ENCODE data around the gene COL4A1.

Gene COL4A1

DNA sequence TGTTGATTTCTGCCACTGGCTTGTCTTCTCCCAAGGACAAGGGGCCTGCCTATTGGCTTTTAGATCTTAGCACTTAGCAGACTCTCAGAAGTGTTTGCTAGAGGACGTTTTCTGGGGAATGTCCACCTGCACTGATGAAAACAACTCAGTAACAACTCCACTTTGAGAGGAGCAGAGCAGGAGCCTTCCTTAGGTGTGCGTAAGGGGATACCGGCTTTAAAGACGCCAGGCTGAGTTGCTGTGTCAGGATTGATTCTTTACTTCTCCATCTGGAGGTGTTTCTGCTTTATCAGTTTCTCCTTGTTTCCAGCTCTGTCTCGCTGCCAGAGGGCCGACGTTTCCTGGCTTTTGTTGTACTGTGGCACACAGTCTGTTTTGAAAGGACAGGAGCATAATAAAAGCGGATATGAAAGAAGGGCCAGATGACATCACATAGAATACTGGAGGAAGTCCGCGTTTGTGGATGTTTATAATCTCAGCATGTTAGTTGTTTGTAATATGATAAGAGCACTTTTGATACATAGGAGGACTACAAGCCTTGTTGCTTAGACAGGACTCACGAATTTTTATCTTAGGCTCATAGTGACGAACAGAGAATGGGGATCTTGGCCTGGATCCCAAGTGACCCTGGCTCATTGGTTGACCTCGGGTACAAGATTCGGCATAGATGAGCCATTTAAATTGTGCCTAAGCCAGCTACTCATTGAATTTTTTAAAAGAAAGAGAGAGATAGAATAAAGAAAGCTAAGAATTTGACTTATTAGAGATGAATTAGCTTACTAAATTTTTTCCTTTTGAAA, 34.7 kb upstream of the COL4A1 start:
- DNase-seq: no peak

DNA sequence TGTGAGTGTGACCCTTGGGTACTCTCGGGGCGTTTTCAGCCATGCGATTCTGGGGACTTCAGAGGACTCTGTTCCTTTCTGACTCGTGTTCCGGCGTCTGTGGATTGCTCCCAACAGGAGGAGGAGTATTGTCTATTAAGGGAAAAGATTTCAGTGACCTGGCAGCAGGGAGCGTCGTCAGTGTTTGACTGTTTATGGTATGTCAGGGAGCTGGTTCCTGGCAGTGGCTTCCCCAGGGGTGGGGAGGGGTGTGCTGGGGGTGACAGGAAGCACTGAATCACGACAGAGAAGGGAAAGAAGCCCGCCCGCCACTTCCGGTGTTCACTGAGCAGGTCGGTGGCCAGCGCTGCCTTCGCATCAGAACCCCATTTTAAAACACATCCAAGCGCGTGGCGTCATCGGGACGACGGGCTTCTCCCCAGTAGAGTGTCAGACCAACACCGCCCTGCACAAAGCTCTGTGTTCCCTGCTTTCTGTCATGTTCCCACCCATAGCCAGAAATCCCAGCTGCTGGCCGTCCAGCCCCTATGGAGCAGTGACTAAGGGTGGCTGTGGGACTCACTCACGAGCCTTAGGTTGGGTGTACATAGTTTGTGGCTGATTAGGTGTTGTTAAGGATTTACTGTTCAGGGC, 34.0 kb upstream of the COL4A1 start:
- peak; percentile 45 for DNase-seq

DNA sequence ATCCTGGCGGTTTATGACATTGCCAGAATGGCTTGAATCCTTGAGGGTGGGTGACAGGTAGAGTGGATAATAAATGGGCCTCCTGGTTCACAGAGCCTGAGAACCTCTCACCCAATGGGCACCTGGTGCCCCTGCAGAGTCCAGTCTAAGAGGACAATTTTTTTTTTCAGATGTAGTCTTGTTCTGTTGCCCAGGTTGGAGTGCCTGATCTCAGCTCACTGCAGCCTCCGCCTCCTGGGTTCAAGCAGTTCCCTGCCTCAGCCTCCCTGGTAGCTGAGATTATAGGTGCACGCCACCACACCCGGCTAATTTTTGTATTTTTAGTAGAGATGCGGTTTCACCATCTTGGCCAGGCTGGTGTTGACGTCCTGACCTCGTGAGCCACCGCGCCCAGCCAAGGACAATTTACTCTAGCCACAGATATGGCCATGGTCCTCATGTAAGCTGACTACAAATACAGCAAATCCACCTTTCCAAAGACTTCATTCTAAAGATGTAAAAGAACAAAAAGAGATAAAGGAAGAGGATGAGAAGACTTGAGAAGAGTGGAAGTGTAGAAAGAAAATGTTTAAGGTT, 33.1 kb upstream of the COL4A1 start:
- DNase-seq: no peak

DNA sequence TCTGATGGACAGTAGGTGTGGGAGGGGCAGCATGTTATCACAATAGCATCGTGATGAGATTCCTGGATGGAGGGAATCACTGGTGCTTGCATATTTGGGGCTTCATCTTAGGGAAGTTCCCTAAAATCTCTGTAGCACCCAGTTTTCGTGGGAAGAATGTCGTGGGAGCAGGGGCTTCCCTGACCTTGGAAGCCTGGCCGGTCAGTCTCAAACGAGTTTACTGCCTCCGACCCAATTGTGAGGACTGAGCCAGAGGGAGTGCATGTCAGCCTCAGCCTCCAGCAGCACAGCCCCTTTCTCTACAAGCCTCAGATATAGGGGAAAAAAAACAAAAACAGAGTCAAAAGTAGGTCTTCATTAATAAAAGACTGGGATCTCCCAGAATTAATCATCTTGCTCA, 32.3 kb upstream of the COL4A1 start:
- no peak for DNase-seq

DNA sequence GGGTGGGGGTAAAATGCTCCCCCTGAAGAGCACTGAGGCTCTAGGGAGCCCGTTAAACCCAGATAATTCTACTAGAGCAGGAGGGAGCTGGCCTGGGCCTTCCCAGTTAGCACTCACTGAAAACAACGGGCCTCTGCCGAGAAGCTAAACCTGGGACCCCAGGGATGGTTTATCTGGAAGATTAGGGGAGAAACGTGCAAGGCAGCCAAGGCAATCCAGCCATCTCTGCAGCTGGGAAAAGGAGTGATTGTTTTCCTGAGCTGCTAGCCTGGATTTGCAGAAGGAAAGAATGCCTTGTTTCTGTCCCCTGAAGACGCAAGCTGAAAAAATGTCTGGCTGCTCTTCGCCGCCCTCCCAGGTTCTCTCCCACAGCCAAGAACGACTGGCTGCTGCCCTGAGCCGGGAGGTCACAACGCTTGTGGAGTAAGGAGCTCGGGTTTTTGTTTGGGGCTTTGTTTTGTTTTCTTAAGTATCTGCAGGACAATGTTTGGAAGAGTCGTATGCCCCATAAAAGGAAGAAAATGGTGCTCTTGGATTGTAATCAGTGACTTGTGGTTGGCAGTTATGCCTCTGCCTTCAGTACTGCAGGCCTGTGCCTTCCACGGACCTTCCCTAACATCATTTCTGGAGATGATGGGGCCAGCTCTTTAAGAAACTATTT, 31.6 kb upstream of the COL4A1 start:
- DNase-seq: no peak

DNA sequence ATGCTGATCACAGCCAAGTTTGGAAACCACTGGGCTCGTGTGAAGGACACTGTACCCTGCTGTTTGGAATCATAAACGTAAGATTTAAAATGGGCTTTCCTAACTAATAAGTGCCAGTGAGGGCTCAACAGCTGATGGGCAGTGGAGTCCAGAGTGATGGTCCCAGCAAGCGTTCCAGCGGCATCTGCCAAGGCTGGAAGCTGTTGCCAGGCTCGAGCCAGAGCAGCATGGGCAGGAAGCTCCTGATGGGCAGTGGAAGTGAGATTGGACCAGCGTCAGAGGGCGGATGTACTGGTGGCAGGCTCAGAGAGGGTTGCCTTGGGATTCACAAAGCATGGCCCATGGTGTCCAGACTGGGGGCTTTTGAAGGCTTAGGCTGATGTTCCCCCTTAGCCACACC, 30.3 kb upstream of the COL4A1 start:
- no peak for DNase-seq

DNA sequence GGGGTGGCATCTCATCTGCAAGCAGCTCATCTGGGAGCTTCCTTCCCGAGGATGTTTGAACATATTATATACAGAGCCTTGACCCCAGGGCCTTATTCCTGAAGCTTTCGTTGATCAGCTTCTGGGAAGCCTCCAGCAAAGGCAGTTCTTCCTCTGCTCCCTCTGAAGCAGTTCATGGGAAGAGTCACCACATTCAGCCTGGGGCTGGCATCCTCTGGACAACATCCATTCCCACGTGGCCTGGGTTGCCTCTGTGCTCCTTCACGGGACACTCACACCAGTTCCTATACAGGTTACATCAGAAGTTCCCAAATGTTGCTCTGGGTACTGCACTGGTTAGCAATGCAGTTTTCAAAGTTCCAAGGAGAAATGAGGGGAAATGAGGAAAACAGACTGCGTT, 29.7 kb upstream of the COL4A1 start:
- no peak for DNase-seq

DNA sequence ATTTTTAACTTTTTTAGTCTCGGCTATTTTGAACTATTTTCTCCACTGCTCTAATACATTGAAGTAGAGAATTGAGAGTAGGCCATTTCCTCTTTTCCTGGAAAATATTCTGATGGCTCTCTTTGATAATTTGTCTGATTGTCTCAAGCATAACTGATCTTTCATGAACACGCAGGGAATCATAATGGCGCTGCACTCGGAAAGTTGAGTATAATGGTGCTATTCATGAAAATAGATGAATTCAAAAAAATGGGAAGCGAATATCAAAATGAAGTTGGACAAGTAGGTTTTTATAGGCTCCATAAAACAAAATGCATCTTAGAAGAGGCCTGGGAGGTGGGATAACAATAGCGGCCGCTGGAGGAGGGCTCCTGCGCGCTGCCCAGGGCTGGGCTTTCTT, 29.2 kb upstream of the COL4A1 start:
- DNase-seq: no peak

DNA sequence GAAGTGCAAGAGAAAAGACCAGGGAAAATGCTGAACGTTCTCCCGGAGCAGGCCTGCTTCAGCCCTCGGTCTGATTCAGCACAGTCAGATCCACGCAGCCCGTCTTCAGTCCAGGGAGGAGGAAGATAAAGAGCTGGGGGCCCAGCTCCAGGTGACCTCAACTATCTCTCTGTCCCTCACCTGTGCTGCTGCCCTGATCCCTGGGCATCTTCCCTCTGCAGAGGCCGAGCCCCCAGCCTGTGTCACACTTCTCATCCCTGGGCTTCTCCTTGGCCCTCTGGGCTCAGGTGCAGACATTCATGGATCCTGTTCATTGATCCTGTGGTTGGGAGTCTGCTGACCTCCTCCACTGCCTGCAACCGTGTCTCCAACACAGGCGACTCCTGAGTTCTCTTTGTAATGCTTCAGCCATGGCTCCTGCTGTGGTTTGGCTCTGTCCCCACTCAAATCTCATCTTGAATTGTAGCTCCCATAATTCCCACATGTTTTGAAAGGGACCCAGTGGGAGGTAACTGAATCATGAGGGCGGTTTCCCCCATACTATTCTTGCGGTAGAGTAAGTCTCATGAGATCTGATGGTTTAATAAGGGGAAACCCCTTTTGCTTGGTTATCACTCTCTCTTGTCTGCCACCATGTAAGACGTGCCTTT, 28.0 kb upstream of the COL4A1 start:
- no peak for DNase-seq

DNA sequence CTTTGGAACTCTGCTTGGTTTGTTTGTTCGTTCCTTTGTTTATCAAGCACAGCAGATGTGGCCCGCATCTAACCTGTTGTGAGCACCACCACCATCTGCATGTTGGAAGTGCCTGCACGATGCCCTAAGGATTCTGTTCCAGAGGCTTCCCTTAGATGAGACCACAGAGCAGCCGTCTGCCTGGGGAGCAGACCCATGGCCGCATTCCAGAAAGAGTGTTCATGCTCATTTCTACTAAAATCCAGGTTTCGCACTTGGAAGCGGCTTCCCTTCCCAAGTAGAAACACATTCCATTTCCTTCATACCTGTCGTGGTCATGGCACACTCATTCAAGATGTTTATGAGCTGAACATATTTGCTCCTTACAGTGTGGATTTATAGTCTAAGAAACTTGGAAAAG, 27.3 kb upstream of the COL4A1 start:
- DNase-seq: no peak

DNA sequence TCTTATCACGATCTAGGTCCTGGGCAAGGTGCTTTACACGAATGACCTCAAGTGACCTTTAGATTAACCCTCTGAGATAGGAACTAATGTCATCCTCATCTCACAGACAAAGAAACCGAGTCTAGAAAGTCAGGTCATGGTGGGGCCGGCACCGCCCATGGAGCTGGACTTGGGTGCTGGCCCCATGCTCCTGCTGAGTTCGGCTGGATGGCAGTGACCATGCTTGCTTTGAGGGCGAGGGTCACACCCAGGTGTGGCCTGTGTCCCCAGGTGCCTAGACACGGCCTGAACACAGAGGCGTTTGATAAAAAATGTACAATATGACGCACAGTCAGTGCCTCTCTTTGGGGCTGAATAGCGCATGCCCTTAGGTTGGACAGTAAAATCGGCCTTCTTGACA, 26.9 kb upstream of the COL4A1 start:
- no peak for DNase-seq

DNA sequence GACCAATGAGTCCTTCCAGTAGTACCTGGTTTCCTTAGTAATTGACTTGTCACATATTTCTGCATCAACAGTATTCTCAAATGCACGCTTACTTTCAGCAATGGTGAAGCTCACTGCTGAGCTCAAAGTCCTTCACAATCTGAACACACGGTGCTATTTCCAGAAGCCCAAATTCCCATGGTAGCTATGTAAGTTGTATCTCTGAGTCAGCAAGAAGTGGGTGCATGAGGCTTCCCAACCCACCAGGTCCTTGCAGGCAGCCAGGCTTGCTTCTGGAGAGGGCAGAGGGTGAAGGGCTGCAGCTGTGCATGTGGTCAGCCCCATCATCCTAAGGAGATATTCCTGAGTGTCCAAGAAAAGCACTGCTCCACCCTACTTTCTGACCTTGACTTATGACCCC, 25.8 kb upstream of the COL4A1 start:
- no peak for DNase-seq

DNA sequence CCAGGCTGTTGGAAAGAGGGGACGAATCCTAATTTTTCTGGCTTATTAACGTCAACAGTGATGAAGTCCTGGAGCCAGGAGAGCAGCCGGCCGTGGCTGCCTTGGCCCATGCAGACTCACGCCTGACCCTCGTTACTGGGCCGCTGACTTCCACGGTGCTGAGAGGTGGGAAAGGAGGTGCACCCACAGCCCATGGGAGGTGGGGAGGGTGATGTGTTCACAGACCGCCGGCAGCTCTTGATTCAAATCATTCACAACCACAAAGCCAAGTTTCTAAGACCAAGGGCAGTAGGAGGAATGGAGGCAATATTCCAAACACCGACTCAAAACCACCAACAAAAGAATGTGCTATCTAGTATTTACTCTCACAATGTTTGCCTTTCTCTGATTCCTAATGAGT, 24.4 kb upstream of the COL4A1 start:
- DNase-seq: no peak

DNA sequence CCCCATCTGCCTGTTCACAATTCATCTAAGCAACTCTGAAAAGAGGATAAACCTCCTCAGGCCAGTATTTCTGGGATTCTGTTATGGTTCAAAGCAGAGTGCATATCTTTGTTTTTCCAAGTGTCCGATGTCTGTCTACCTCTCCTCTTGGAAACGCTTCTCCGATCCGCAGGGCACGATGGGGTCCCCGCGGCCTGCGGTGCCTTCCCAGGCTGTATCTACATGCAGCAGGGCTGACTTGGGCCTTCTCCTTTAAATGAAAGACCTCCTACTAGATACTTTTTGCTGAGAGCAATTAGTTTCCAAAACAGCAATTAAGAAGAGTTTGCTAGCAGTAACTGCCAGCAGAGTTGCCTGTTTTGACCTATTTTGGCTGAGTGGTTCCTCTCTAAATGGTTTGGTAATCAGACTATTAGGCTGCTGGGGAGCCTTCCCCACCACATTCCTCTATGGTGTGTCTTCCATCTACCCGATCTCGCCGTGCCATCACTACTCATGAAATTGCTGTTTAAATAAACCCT, 23.6 kb upstream of the COL4A1 start:
- no peak for DNase-seq

DNA sequence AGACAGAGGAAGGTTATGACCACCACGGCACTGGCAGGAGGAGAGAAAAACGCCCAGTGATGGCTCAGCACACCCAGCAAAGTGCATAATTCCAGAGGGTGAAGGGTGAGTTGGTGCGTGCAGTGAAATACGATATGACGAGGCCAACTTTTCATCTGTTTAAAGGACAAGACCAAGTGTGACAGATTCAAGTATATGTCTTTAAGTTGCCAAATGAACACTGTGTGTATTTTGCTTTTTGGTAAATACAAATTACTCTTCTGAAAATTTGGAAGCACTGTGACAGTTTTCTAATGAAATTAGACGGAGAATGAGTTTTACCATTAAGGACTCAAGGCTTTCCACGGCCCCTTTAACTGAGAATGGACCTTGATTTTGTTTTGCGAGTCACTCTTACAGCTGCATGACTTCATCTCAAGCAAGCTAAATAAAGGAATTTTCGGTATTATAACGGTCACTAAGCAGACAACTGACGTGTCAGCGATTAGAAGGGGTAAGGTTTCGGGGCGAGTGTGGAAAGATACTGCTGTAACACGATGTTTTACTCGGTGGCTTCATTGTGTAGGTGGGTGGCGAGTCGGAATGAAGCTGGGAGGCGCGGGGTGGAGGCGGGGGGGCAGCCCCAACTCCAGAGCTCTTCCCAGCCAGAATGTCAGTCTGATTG, 23.0 kb upstream of the COL4A1 start:
- DNase-seq: no peak

DNA sequence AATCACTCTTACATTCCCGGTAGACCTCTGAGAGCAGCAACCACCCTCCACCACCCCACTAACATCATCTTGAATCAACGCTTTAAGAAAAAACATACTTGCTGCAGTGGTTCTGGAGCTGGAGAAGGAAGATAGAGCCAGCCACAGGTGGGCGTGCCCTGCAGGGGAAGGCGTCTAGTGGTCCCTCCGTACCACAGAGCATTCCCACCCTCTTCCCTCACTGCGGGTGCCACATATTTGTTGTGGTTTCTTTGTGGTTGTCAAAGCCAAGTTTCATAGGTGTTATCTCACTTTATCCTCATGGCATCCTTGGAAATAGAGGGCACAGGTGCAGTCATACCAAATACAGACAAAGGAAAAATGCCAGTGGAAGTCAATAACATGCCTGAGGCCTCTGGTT, 22.3 kb upstream of the COL4A1 start:
- DNase-seq: no peak

DNA sequence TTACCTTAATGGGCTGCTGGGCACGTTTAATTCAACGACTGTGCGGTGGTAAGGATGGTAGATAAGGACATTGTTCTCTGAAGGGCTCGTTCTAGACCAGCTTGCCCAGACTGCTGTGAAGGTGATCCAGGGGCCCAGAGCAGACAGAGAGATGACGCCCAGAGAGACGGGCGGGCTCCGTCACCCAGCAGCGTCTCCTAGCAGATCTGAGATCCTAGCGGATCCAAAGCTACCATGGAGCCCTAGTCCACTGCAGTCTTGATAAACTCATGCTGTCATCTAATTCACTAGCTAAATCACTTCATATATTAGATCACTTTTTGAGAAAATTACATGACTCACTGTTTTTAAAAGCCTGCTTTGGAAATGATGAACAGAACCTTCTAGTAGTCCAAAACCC, 21.6 kb upstream of the COL4A1 start:
- DNase-seq: no peak

DNA sequence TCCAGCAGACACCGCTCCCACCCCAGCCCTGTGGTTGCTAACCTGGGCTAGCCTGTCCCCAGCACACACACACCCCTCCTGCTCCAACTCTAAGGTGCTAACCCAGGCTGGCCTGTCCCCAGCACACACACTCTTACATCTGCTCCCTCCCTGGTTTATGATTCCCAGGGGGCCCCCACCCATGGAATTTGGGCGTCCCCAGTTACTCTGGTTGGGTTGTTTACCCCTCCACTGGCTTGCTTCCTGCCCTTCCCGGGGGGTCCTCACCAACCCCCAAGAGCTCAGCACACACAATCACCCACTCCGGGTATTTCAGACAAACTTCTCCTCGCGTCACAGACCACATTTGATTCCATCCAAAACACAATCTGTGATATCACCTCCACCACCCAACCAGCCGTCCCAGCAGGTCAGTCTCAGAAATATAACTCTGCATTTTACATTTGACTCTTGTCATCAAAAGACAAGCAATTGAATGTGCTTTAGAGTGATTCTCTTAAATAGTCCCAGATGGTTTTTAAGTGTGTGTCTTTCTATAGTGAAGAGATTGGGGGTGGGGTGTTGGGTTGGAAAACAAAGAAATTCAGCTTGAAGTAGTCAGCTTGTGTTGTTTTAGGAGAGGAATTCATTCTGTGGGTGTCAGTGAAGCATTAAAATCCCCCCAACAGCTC, 20.2 kb upstream of the COL4A1 start:
- DNase-seq: no peak

DNA sequence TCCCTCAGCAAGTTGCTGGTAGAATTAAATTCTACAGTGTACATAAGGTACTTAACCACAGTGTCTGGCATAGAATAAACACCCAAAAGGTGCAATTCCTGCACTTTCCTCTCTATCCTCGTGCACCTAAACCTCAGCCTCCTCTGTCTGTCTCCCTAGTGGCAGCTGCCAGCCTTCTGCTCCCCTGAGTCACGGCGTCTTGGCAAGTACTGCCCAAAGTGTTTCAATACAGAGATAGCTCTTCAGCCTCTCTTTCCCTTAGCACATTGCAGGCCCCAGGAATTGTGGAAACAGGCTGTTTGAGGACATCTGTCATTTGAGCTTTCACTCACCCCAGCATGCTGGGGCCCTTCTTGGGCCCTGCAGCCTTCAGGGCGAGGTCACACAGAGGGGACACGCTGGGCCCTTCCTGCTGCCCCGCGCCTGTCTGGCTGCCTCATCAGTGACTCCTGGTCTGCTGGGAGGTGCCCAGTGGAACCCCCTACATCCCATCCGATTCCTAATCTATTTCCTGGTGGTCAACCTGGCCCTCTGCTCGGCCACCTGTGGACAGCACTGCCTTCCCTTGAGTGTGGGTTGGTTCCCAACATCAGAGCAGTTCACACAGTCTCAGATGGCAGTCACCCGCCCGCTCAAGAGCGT, 19.4 kb upstream of the COL4A1 start:
- DNase-seq: no peak

DNA sequence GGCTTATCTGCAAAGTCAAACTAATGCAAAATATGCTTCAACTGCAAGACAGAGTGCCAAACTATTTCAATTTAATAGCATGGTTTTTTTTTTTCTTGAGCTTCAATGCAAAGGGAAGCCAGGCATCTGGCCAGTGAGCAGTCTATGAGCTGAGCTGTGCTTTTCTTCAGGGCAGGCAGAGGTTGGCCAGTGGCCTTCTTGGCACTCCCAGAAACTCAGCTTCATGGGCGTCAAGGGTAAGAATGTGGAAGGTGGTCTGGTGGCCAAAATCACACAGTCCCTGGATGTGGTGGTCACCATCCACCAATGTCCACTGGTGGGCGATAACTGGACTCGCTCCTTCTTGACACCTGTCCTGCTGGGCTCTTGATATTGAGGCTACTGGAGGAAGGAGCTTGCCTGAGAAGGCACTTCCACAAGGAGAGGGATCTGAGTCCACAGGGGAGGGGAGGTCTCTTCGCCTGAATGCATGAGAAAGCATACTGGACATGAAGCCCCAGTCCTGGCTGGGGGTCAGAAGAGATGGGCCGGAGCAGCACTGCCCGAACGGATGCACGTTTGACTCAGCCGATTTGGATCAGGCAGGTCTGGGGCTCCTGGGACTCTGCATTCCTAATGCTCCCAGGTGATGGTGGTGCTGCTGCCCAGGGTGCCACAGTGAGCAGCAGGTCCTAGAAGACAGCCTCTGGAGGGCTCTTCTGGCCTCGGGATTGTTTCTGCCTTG, 17.2 kb upstream of the COL4A1 start:
- DNase-seq: no peak
